ENCODE measurements around the gene TMEM45B.
A peak's percentile ranks its signal among the peaks of the same experiment; 100 is the strongest.

Gene TMEM45B

GRCh38 chr11:129894278-129895125 is 78.9 kb downstream of the TMEM45B start:
- H3K4me3 ChIP-seq (ENCODE audit: low read length): peak overlapping the region; percentile 32
- no peaks in the 10 kb centered on the region for H3K36me3 ChIP-seq (ENCODE audit: control insufficient read depth, insufficient read depth, low read length)
- no peaks in the 10 kb centered on the region for H3K9me3 ChIP-seq (ENCODE audit: control insufficient read depth, low read length)
- H3K4me1 ChIP-seq (ENCODE audit: control insufficient read depth, insufficient read depth, low read length): no peaks in the 10 kb centered on the region
- H3K27me3 ChIP-seq (ENCODE audit: control insufficient read depth, insufficient read depth, low read length): no peaks in the 10 kb centered on the region
- peak overlapping the region; percentile 94 for H3K9ac ChIP-seq (ENCODE audit: low read length)

GRCh38 chr11:129895126-129896041 is 79.7 kb downstream of the TMEM45B start, which contains the start of gene NFRKB:
Gene NFRKB, minus strand, starts transcription at chr11:129895578. Its CDS starts 2,729 bp downstream, at chr11:129892849.
- no peaks in the 10 kb centered on the region for H3K4me1 ChIP-seq (ENCODE audit: control insufficient read depth, insufficient read depth, low read length)
- no peaks in the 10 kb centered on the region for H3K36me3 ChIP-seq (ENCODE audit: control insufficient read depth, insufficient read depth, low read length)
- H3K9me3 ChIP-seq (ENCODE audit: control insufficient read depth, low read length): no peaks in the 10 kb centered on the region
- H3K4me3 ChIP-seq (ENCODE audit: low read length): peak within 1 kb of the TSS; percentile 32
- H3K9ac ChIP-seq (ENCODE audit: low read length): peak within 1 kb of the TSS; percentile 94
- H3K27me3 ChIP-seq (ENCODE audit: control insufficient read depth, insufficient read depth, low read length): no peaks in the 10 kb centered on the region

- peak overlapping the region; percentile 94 for H3K9ac ChIP-seq (ENCODE audit: low read length)
- no peaks in the 10 kb centered on the region for H3K4me1 ChIP-seq (ENCODE audit: control insufficient read depth, insufficient read depth, low read length)
- no peaks in the 10 kb centered on the region for H3K27me3 ChIP-seq (ENCODE audit: control insufficient read depth, insufficient read depth, low read length)
- no peaks in the 10 kb centered on the region for H3K36me3 ChIP-seq (ENCODE audit: control insufficient read depth, insufficient read depth, low read length)
- peak overlapping the region; percentile 32 for H3K4me3 ChIP-seq (ENCODE audit: low read length)
- H3K9me3 ChIP-seq (ENCODE audit: control insufficient read depth, low read length): no peaks in the 10 kb centered on the region
Measured at GRCh38 chr11:129896062-129896461, 80.4 kb downstream of the TMEM45B start.

GRCh38 chr11:129905402-129905801 is 89.8 kb downstream of the TMEM45B start:
- Histone ChIP-seq H3K4me3 (ENCODE audit: low read length) (no peak overlapping the region), H3K9ac (ENCODE audit: low read length) (no peak overlapping the region), H3K36me3 (ENCODE audit: control insufficient read depth, insufficient read depth, low read length) (peaks cover 5% of the 10 kb centered on the region), H3K4me1 (ENCODE audit: control insufficient read depth, insufficient read depth, low read length) (no peaks in the 10 kb centered on the region), H3K9me3 (ENCODE audit: control insufficient read depth, low read length) (no peaks in the 10 kb centered on the region), H3K27me3 (ENCODE audit: control insufficient read depth, insufficient read depth, low read length) (no peaks in the 10 kb centered on the region)
